B cell (primary cell): Measurements from ENCODE around the gene GARIN5A. TPM values are rescaled to one million over a fixed set of nuclear protein-coding genes. Genes with fewer than 3 reads are reported as not detected.
A peak's percentile ranks its signal among the peaks of the same experiment; 100 is the strongest.

Source experiments
- ATAC-seq: fragments of 200-7000 bp; cut with Tn5 transposase; one replicate; pipeline ENCODE4 v1.10.0; 2021; ENCODE audit warnings: low read depth, mild to moderate bottlenecking, moderate number of reproducible peaks, moderate library complexity
- CTCF ChIA-PET: fragments of 350-600 bp; sonication (Branson Sonifier 250); formaldehyde crosslinking; loops from one replicate; lab custom pipeline; 2021; ENCODE audit warnings: antibody characterized with exemption, inconsistent platforms; lab: Charles Lee
- POLR2A ChIA-PET: fragments of 350-600 bp; sonication (Branson Sonifier 250); formaldehyde crosslinking; loops from one replicate; lab custom pipeline; 2021; ENCODE audit warnings: antibody characterized with exemption; lab: Charles Lee
- DNase-seq: peaks from one replicate; pipeline ENCODE4 v3.0.0; 2013
- H2AFZ ChIP-seq: 2 replicates; pipeline ENCODE4 v1.6.1; 2012; ENCODE audit warnings: mild to moderate bottlenecking, low read depth, low read length; ENCODE audit not compliant: insufficient read depth, poor library complexity, severe bottlenecking
- H3K27ac ChIP-seq, 2 donors: 1 replicate in 1 of 2; 2 replicates in 1 of 2; pipeline ENCODE4 v1.5.1; 2012 to 2013; ENCODE audit warnings: low read length in 2 of 2, mild to moderate bottlenecking in 2 of 2, moderate library complexity in 1 of 2
- H3K27me3 ChIP-seq, 4 experiments: fragments of 200-600 bp in 1 of 4; sonication (generic) in 1 of 4; replicated peaks in 1 of 4; 1 replicate in 2 of 4; 2 replicates in 2 of 4; pipeline versions ENCODE4 v1.6.1 to v1.7.0; 2013 to 2016; ENCODE audit warnings: low read length in 3 of 4, mild to moderate bottlenecking in 2 of 4, mixed read lengths in 1 of 4, moderate library complexity in 1 of 4; ENCODE audit not compliant: insufficient read depth in 4 of 4, control insufficient read depth in 3 of 4; ENCODE audit errors: control extremely low read depth in 1 of 4
- H3K36me3 ChIP-seq, 2 experiments: replicated peaks in 1 of 2; 1 replicate in 1 of 2; 2 replicates in 1 of 2; pipeline versions ENCODE4 v1.6.1 to v1.7.1; 2013; ENCODE audit warnings: low read length in 1 of 2; ENCODE audit not compliant: insufficient read depth in 2 of 2, control insufficient read depth in 1 of 2; ENCODE audit errors: control extremely low read depth in 1 of 2, extremely low read depth in 1 of 2
- H3K4me1 ChIP-seq, 2 donors: fragments of 200-600 bp in 1 of 2; sonication (generic) in 1 of 2; 1 replicate in 1 of 2; 2 replicates in 1 of 2; pipeline versions ENCODE4 v1.5.1 to v1.6.1; 2013 to 2017; ENCODE audit warnings: low read length in 2 of 2; ENCODE audit not compliant: control insufficient read depth in 2 of 2, insufficient read depth in 2 of 2
- H3K4me2 ChIP-seq: replicated peaks from 2 replicates; pipeline ENCODE3; 2012; ENCODE audit warnings: mild to moderate bottlenecking, low read depth, low read length; ENCODE audit not compliant: poor library complexity, severe bottlenecking
- H3K4me3 ChIP-seq, 5 experiments: fragments of 200-600 bp in 1 of 5; sonication (generic) in 1 of 5; 1 replicate in 3 of 5; 2 replicates in 2 of 5; pipeline versions ENCODE4 v1.5.1 to v1.7.0; 2011 to 2016; ENCODE audit warnings: low read length in 4 of 5, mild to moderate bottlenecking in 4 of 5, low read depth in 2 of 5, control low read depth in 1 of 5, moderate library complexity in 1 of 5; ENCODE audit not compliant: insufficient read depth in 1 of 5; ENCODE audit errors: control extremely low read depth in 1 of 5, extremely low read depth in 1 of 5
- H3K79me2 ChIP-seq: fragments of 200-600 bp; sonication (generic); one replicate; pipeline ENCODE4 v1.6.0; 2016; ENCODE audit warnings: low read length; ENCODE audit not compliant: control insufficient read depth, insufficient read depth
- H3K9ac ChIP-seq: fragments of 200-600 bp; sonication (generic); 2 replicates; pipeline ENCODE4 v1.6.1; 2017; ENCODE audit warnings: mild to moderate bottlenecking, low read length, moderate library complexity
- H3K9me3 ChIP-seq, 3 donors: one replicate each; pipeline versions ENCODE4 v1.6.1 to v1.7.1; 2013; ENCODE audit warnings: low read length in 2 of 3; ENCODE audit not compliant: control insufficient read depth in 2 of 3, insufficient read depth in 1 of 3; ENCODE audit errors: control extremely low read depth in 1 of 3
- H4K20me1 ChIP-seq: 2 replicates; pipeline ENCODE4 v1.6.0; 2012; ENCODE audit warnings: mild to moderate bottlenecking, low read length; ENCODE audit not compliant: insufficient read depth, control insufficient read depth, poor library complexity, severe bottlenecking
- H3K27ac Mint-ChIP-seq: one replicate; pipeline ENCODE4 v1.8.0; 2021; ENCODE audit warnings: mixed read lengths
- H3K27me3 Mint-ChIP-seq: one replicate; pipeline ENCODE4 v1.8.0; 2021; ENCODE audit warnings: mixed read lengths
- H3K4me1 Mint-ChIP-seq: one replicate; pipeline ENCODE4 v1.8.0; 2021; ENCODE audit warnings: mixed read lengths
- H3K4me3 Mint-ChIP-seq: one replicate; pipeline ENCODE4 v1.8.0; 2021; ENCODE audit warnings: mixed read lengths
- H3K9me3 Mint-ChIP-seq: one replicate; pipeline ENCODE4 v1.8.0; 2022; ENCODE audit warnings: mixed read lengths; ENCODE audit not compliant: insufficient read depth
- EZH2 ChIP-seq: IDR thresholded peaks from 2 replicates; pipeline ENCODE4 v1.6.1; 2012; ENCODE audit warnings: borderline replicate concordance, low read depth, mild to moderate bottlenecking, moderate library complexity, low read length; ENCODE audit not compliant: insufficient read depth, poor library complexity, severe bottlenecking
- WGBS: methylation state at CpG from one replicate; pipeline ENCODE4 v1.1.5; 2013; ENCODE audit warnings: missing lambda C conversion rate; ENCODE audit not compliant: insufficient coverage; 5-methylcytosine and 5-hydroxymethylcytosine counted together
- intact Hi-C: fragments of 100-400 bp; cut with micrococcal nuclease; formaldehyde crosslinking; loops from one replicate; pipeline ENCODE4 v1.10.0; 2022
- polyA plus RNA-seq: library from polyadenylated mRNA; depleted of rRNA; stranded (reverse); fragments of >200 nt; gene quantifications from 2 replicates; pipeline ENCODE4 v1.2.3, GENCODE V29; 2012
- total RNA-seq, 2 donors: library from RNA; stranded (reverse); fragments of 120-200 nt in 1 of 2; gene quantifications; 1 replicate in 1 of 2; 2 replicates in 1 of 2; pipeline versions ENCODE4 v1.2.3 to v1.2.4, GENCODE V29; 2013 to 2022
- TF ChIP-seq, protein P1 (sequence below): fragments of 200-600 bp; IDR thresholded peaks from one replicate; pipeline ENCODE4 v1.8.0; 2022; ENCODE audit warnings: antibody characterized with exemption, mild to moderate bottlenecking

Gene GARIN5A
- total and polyA plus RNA-seq, 2 donors (not counting 1 experiment from before 2014, with no cell fraction given): 0.22 to 0.34 TPM

DNA sequence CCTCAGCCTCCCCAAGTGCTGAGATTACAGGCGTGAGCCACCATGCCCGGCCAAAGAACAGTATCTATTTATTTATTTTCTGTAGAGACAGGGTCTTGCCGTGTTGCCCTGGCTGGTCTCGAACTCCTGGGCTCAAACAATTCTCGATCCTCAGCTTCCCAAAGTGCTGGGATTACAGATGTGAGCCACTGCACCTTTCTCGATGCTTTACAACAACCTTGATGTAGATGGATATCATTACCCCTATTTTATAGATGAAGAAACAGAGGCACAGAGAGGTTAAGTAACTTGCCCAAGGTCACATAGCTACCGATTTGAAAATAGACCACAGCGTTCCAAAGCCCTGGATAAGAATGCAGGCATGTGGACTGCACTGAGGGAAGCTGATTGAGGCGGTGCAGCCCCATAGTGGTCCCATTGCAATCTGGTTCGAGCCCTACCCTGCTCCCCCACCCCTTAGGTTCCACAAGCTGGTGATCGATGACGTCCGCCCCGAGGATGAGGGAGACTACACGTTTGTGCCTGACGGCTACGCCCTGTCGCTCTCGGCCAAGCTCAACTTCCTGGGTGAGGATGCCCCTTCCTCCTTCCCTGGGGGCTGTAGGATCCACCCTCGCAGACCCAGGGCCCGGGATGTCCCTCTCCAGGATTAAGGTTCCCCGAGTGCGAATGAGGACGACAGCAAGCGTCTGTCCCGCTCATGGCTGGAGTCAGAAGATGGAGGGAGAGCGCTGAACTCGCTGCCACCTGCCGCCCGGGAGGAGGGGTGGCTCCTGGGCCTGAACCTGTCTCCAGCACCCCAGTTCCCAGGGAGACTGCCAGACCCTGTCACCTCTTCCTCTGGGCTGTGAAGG, 26.1 kb downstream of the GARIN5A start:
- H3K4me2 ChIP-seq: no peak overlapping the region
- intact Hi-C loops: no loop called here
- Mint-ChIP-seq H3K27ac (peak overlapping the region; percentile 6), H3K4me3 (peak overlapping the region; percentile 63), H3K9me3 (peaks cover 2% of the 10 kb centered on the region), H3K27me3 (no peaks in the 10 kb centered on the region), H3K4me1 (peaks cover 8% of the 10 kb centered on the region)
- ATAC-seq (no peak), DNase-seq (no peak)
- no peaks in the 10 kb centered on the region for H4K20me1 ChIP-seq
- H2AFZ ChIP-seq: no peak overlapping the region
- H3K4me1 ChIP-seq: no peaks in the 10 kb centered on the region
- ChIA-PET CTCF (interaction anchor here (1.2 kb wide), 1 partner anchor 11 kb away, joined by 6 read pairs; no protein-coding TSS in a partner anchor), POLR2A (interaction anchor here (1.4 kb wide), 1 partner anchor 20 kb away, joined by 7 read pairs; no protein-coding TSS in a partner anchor)
- TF ChIP-seq, protein P1, sequence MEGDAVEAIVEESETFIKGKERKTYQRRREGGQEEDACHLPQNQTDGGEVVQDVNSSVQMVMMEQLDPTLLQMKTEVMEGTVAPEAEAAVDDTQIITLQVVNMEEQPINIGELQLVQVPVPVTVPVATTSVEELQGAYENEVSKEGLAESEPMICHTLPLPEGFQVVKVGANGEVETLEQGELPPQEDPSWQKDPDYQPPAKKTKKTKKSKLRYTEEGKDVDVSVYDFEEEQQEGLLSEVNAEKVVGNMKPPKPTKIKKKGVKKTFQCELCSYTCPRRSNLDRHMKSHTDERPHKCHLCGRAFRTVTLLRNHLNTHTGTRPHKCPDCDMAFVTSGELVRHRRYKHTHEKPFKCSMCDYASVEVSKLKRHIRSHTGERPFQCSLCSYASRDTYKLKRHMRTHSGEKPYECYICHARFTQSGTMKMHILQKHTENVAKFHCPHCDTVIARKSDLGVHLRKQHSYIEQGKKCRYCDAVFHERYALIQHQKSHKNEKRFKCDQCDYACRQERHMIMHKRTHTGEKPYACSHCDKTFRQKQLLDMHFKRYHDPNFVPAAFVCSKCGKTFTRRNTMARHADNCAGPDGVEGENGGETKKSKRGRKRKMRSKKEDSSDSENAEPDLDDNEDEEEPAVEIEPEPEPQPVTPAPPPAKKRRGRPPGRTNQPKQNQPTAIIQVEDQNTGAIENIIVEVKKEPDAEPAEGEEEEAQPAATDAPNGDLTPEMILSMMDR: no peak
- no peak for TF ChIP-seq EZH2
- H3K36me3 ChIP-seq: no peaks in the 10 kb centered on the region
- H3K9ac ChIP-seq: no peak overlapping the region
- WGBS: 79% methylated on average over 24 of the region's 30 CpGs
- H3K9me3 ChIP-seq: peaks cover 0 to 7% (median 0%) of the 10 kb centered on the region in 3 donors
- H3K79me2 ChIP-seq: no peaks in the 10 kb centered on the region
- no peaks in the 10 kb centered on the region for H3K27me3 ChIP-seq
- no peak overlapping the region for H3K27ac ChIP-seq
- H3K4me3 ChIP-seq: no peak overlapping the region
